Left ventricle myocardium inferior (tissue), 1 donor: Measurements from ENCODE around the gene ARFGAP3. TPM values are rescaled to one million over a fixed set of nuclear protein-coding genes. Genes with fewer than 3 reads are reported as not detected.

Experiments used
- DNase-seq: peaks from one replicate; pipeline ENCODE4 v3.0.0-alpha.2; 2020
- H3K27ac ChIP-seq: fragments of 200-600 bp; replicated peaks from 2 replicates; pipeline ENCODE4 v1.8.0; 2021
- H3K27me3 ChIP-seq: fragments of 200-600 bp; 2 replicates; pipeline ENCODE4 v1.8.0; 2021; ENCODE audit warnings: low read depth
- H3K36me3 ChIP-seq: fragments of 200-600 bp; 2 replicates; pipeline ENCODE4 v1.8.0; 2021
- H3K4me1 ChIP-seq: fragments of 200-600 bp; 2 replicates; pipeline ENCODE4 v1.8.0; 2021
- H3K4me3 ChIP-seq: fragments of 200-600 bp; 2 replicates; pipeline ENCODE4 v1.8.0; 2021; ENCODE audit warnings: mild to moderate bottlenecking, moderate library complexity
- H3K9me3 ChIP-seq: fragments of 200-600 bp; replicated peaks from 2 replicates; pipeline ENCODE4 v1.8.0; 2021
- intact Hi-C: fragments of 100-400 bp; cut with micrococcal nuclease; formaldehyde crosslinking; loops from one replicate; pipeline ENCODE4 v1.11.0; 2022
- total RNA-seq: library from RNA; stranded (reverse); fragmentation: NEBNext Ultra II Directional; extraction: Animal tissue kit (Norgen Biotek cat#: 25700); gene quantifications from one replicate; pipeline ENCODE4 v1.2.1, GENCODE V29; 2021
- TF ChIP-seq, protein P1 (sequence below): fragments of 200-600 bp; IDR thresholded peaks from 2 replicates; pipeline ENCODE4 v1.8.0; 2021; ENCODE audit warnings: antibody characterized with exemption, mild to moderate bottlenecking, borderline replicate concordance
- donor health status: DM: no; HTN: yes; CAD: no; lungs with severe emphysema.

ARFGAP3 gene
- total RNA-seq, 1 donor from 2014 or later: 26.9 TPM

GRCh38 chr22:42883970-42884369 lies 26.9 kb upstream of the ARFGAP3 start:
- TF ChIP-seq, protein P1, sequence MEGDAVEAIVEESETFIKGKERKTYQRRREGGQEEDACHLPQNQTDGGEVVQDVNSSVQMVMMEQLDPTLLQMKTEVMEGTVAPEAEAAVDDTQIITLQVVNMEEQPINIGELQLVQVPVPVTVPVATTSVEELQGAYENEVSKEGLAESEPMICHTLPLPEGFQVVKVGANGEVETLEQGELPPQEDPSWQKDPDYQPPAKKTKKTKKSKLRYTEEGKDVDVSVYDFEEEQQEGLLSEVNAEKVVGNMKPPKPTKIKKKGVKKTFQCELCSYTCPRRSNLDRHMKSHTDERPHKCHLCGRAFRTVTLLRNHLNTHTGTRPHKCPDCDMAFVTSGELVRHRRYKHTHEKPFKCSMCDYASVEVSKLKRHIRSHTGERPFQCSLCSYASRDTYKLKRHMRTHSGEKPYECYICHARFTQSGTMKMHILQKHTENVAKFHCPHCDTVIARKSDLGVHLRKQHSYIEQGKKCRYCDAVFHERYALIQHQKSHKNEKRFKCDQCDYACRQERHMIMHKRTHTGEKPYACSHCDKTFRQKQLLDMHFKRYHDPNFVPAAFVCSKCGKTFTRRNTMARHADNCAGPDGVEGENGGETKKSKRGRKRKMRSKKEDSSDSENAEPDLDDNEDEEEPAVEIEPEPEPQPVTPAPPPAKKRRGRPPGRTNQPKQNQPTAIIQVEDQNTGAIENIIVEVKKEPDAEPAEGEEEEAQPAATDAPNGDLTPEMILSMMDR: no peak
- no peak for DNase-seq
- Histone ChIP-seq H3K4me1 (peaks cover 67% of the 10 kb centered on the region), H3K4me3 (no peak overlapping the region), H3K27ac (no peak overlapping the region), H3K9me3 (no peaks in the 10 kb centered on the region), H3K36me3 (peaks cover 84% of the 10 kb centered on the region), H3K27me3 (no peaks in the 10 kb centered on the region)
- intact Hi-C loops: no loop called here

GRCh38 chr22:42883121-42883520 lies 26.0 kb upstream of the ARFGAP3 start:
- Histone ChIP-seq H3K9me3 (no peaks in the 10 kb centered on the region), H3K4me3 (no peak overlapping the region), H3K4me1 (peaks cover 69% of the 10 kb centered on the region), H3K27ac (peak overlapping the region; percentile 66), H3K27me3 (no peaks in the 10 kb centered on the region), H3K36me3 (peaks cover 84% of the 10 kb centered on the region)
- no peak for DNase-seq
- intact Hi-C loops: no loop called here
- TF ChIP-seq, protein P1: no peak

DNA sequence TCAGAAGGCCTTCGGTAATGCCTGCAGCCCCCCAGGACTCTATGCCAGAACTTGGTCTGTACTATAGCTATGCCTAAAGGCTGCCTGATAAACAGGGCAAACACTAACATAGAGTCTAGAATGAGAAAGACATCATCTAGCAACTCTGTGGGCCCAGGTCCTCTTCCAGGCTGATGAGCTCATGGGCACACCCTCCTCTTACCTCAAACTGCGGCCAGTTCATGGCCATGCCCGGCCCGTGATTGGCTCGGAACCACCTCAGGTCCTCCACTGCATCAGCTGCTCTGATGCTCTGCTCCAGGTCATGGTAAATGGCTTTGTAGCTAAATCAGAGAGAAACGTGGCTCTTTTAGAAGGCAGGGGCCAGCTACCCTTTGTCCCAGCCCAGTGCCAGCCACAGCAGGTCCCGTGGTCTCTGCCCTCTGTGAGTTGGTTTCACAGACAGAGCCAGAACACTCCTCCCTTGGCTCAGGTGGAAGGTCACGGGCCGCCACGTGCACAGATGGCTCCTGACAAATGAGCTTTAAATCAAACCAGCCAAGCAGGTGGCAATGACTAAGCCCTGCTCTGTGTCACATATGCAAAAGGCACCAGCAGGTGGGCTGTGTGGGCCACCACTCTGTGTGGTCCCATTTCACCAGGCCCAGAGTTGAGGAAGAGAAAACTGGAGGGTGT lies 25.0 kb upstream of the ARFGAP3 start:
- H3K36me3 ChIP-seq: peaks cover 87% of the 10 kb centered on the region
- H3K9me3 ChIP-seq: no peaks in the 10 kb centered on the region
- H3K27ac ChIP-seq: peak overlapping the region; percentile 66
- H3K4me1 ChIP-seq: peaks cover 69% of the 10 kb centered on the region
- no peaks in the 10 kb centered on the region for H3K27me3 ChIP-seq
- peak overlapping the region; percentile 8 for H3K4me3 ChIP-seq
- intact Hi-C loops: no loop called here
- TF ChIP-seq, protein P1: no peak
- DNase-seq: no peak

- H3K9me3 ChIP-seq: no peaks in the 10 kb centered on the region
- no peak for DNase-seq
- H3K4me3 ChIP-seq: no peak overlapping the region
- intact Hi-C loops: no loop called here
- H3K4me1 ChIP-seq: peaks cover 67% of the 10 kb centered on the region
- H3K27me3 ChIP-seq: no peaks in the 10 kb centered on the region
- peaks cover 87% of the 10 kb centered on the region for H3K36me3 ChIP-seq
- TF ChIP-seq, protein P1: no peak
- peak overlapping the region; percentile 66 for H3K27ac ChIP-seq
Measured at GRCh38 chr22:42881298-42881697, 24.2 kb upstream of the ARFGAP3 start.

GRCh38 chr22:42880815-42881214 lies 23.7 kb upstream of the ARFGAP3 start:
- Histone ChIP-seq H3K4me3 (no peak overlapping the region), H3K9me3 (no peaks in the 10 kb centered on the region), H3K36me3 (peaks cover 88% of the 10 kb centered on the region), H3K27ac (no peak overlapping the region), H3K27me3 (no peaks in the 10 kb centered on the region), H3K4me1 (peaks cover 66% of the 10 kb centered on the region)
- TF ChIP-seq, protein P1: no peak
- no peak for DNase-seq
- intact Hi-C loops: no loop called here
